Esophagus (tissue), 2 donors: ENCODE data around the gene PIP5K1C. TPM values are rescaled to one million over a fixed set of nuclear protein-coding genes. Genes with fewer than 3 reads are reported as not detected.

Source experiments
- H3K27ac ChIP-seq, 2 donors: one replicate each; pipeline ENCODE4 v1.5.1; 2013; ENCODE audit warnings: low read depth in 2 of 2, mild to moderate bottlenecking in 2 of 2, inconsistent platforms in 1 of 2, low read length in 1 of 2, moderate library complexity in 1 of 2
- H3K27me3 ChIP-seq, 2 donors: one replicate each; pipeline ENCODE4 v1.6.1; 2013; ENCODE audit warnings: low read length in 2 of 2, control low read depth in 1 of 2, mild to moderate bottlenecking in 1 of 2; ENCODE audit not compliant: insufficient read depth in 2 of 2, control insufficient read depth in 1 of 2
- H3K36me3 ChIP-seq, 2 donors: one replicate each; pipeline ENCODE4 v1.6.1; 2013; ENCODE audit warnings: low read length in 1 of 2; ENCODE audit not compliant: control insufficient read depth in 2 of 2, insufficient read depth in 2 of 2
- H3K4me1 ChIP-seq, 2 donors: one replicate each; pipeline ENCODE4 v1.6.1; 2013; ENCODE audit warnings: low read length in 1 of 2; ENCODE audit not compliant: control insufficient read depth in 2 of 2, insufficient read depth in 2 of 2
- H3K4me3 ChIP-seq, 2 donors: one replicate each; pipeline ENCODE4 v1.5.1; 2013; ENCODE audit warnings: low read length in 2 of 2, mild to moderate bottlenecking in 2 of 2, low read depth in 1 of 2, moderate library complexity in 1 of 2
- H3K9me3 ChIP-seq, 2 donors: one replicate each; pipeline ENCODE4 v1.6.1; 2013; ENCODE audit warnings: mild to moderate bottlenecking in 2 of 2, low read depth in 1 of 2, low read length in 1 of 2, moderate library complexity in 1 of 2; ENCODE audit not compliant: control insufficient read depth in 2 of 2, insufficient read depth in 1 of 2
- WGBS, 2 donors: extraction: QIAGEN DNeasy Blood & Tissue Kit; methylation state at CpG; one replicate each; pipeline ENCODE4 v1.1.7; 2013; 5-methylcytosine and 5-hydroxymethylcytosine counted together
- polyA plus RNA-seq, 2 donors: library from polyadenylated mRNA; stranded (reverse); fragments of 200-250 nt; gene quantifications; one replicate each; pipeline ENCODE4 v1.2.3, GENCODE V29; 2013
- donor health status: healthy with polysubstance abuse.
- donor health status: Bipolar disorder and iron deficiency.

The PIP5K1C gene
- polyA plus RNA-seq, 2 donors, result 10.4 to 18.1 TPM

GRCh38 chr19:3664879-3665642 lies 35.2 kb downstream of the PIP5K1C start:
- no peaks in the 10 kb centered on the region for H3K27me3 ChIP-seq
- 85 to 86% methylated on average over 19 of the region's 19 CpGs for WGBS, 2 donors
- no peaks in the 10 kb centered on the region for H3K9me3 ChIP-seq
- H3K27ac ChIP-seq, result no peak overlapping the region
- no peak overlapping the region for H3K4me3 ChIP-seq
- H3K36me3 ChIP-seq, result peaks cover 0 to 38% of the 10 kb centered on the region in 2 donors
- H3K4me1 ChIP-seq, result peaks cover 5 to 19% of the 10 kb centered on the region in 2 donors

DNA sequence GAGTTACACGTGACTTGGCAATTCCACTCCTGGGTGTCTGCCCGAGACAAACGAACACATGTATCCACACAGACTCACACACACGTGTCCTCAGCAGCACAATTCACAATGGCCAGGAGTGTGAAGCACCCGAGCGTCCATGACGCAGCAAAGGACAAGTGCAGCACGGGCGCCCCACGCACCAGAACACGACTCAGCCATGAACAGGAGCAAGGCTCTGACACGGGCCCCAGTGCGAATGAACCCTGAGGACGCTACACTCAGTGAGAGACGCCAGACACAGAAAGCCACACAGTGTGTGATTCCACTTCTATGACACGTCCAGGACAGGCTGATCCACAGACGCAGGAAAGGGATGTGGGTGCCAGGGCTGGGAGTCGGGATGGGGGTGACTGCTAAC lies 36.4 kb downstream of the PIP5K1C start:
- Histone ChIP-seq H3K27ac (no peak overlapping the region), H3K36me3 (peaks cover 0 to 49% of the 10 kb centered on the region in 2 donors), H3K4me1 (peaks cover 0 to 16% of the 10 kb centered on the region in 2 donors), H3K27me3 (no peaks in the 10 kb centered on the region), H3K9me3 (no peaks in the 10 kb centered on the region), H3K4me3 (no peak overlapping the region)
- WGBS, 2 donors, result 93 to 94% methylated on average over 18 of the region's 18 CpGs

GRCh38 chr19:3661284-3662238 lies 38.7 kb downstream of the PIP5K1C start:
- Histone ChIP-seq H3K4me3 (no peak overlapping the region), H3K4me1 (peaks cover 0 to 7% of the 10 kb centered on the region in 2 donors), H3K27me3 (no peaks in the 10 kb centered on the region), H3K9me3 (peaks cover 0 to 7% of the 10 kb centered on the region in 2 donors), H3K27ac (no peak overlapping the region), H3K36me3 (peaks cover 0 to 67% of the 10 kb centered on the region in 2 donors)
- 95 to 96% methylated on average over 34 of the region's 34 CpGs for WGBS, 2 donors

DNA sequence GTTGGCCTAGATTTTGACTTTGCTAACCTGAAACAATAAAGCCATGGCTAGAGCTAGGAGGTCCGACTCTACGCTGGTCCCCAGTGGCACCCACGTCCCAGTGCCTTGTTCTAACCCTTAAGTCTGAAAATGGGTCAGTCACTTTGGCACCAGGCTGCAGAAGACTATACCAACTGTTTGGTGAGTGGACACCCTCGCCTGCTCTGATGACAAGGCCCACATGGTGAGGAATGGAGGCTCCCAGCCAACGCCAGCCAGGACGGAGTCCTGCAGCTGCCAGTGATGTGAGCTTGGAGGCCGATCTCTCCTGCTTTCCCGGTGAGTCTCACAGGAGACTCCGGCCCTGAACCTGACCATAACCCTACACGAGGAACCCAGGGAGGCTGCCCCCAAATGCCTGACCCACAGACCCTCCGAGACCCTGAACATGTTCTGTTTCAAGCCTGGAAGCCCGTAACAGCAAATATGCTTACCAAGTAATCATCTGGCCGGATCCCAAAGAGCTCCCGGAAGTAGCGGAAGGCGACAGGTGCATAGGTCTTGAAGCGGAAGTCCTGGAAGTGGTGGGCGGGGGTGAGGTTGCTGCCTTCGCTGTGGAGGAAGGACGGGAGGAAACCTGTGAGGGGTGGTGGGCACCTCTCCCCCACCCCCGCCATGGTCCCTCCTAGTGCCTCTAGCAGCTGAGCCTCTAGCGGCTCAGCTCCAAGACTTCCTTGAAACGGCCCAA lies 39.6 kb downstream of the PIP5K1C start:
- H3K27me3 ChIP-seq, result no peaks in the 10 kb centered on the region
- H3K4me1 ChIP-seq, result peaks cover 0 to 5% of the 10 kb centered on the region in 2 donors
- H3K27ac ChIP-seq, result no peak overlapping the region
- peaks cover 0 to 7% of the 10 kb centered on the region in 2 donors for H3K9me3 ChIP-seq
- peaks cover 0 to 65% of the 10 kb centered on the region in 2 donors for H3K36me3 ChIP-seq
- WGBS, 2 donors, result 82 to 84% methylated on average over 23 of the region's 23 CpGs
- no peak overlapping the region for H3K4me3 ChIP-seq

DNA sequence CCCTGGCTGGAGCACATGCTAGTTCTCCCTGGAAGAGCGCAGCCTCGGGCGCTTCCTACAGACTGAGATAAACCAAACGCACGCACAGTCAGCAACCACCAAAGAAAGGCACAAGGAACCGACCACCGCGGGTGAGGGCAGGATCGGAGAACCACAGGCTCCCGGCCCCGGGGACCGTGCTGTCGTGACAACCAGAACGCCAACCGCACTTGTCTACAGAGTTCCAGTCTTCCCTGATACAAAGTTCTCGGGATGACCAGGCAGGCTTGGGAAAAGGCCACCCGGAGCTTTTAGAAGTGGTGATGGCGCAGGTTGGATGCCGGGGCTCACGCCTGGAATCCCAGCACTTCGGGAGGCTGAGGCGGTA lies 40.5 kb downstream of the PIP5K1C start:
- H3K27me3 ChIP-seq, result no peaks in the 10 kb centered on the region
- peaks cover 0 to 7% of the 10 kb centered on the region in 2 donors for H3K9me3 ChIP-seq
- WGBS, 2 donors, result 93 to 94% methylated on average over 22 of the region's 22 CpGs
- H3K4me1 ChIP-seq, result peaks cover 0 to 3% of the 10 kb centered on the region in 2 donors
- H3K27ac ChIP-seq, result no peak overlapping the region
- H3K4me3 ChIP-seq, result no peak overlapping the region
- H3K36me3 ChIP-seq, result peaks cover 0 to 62% of the 10 kb centered on the region in 2 donors

DNA sequence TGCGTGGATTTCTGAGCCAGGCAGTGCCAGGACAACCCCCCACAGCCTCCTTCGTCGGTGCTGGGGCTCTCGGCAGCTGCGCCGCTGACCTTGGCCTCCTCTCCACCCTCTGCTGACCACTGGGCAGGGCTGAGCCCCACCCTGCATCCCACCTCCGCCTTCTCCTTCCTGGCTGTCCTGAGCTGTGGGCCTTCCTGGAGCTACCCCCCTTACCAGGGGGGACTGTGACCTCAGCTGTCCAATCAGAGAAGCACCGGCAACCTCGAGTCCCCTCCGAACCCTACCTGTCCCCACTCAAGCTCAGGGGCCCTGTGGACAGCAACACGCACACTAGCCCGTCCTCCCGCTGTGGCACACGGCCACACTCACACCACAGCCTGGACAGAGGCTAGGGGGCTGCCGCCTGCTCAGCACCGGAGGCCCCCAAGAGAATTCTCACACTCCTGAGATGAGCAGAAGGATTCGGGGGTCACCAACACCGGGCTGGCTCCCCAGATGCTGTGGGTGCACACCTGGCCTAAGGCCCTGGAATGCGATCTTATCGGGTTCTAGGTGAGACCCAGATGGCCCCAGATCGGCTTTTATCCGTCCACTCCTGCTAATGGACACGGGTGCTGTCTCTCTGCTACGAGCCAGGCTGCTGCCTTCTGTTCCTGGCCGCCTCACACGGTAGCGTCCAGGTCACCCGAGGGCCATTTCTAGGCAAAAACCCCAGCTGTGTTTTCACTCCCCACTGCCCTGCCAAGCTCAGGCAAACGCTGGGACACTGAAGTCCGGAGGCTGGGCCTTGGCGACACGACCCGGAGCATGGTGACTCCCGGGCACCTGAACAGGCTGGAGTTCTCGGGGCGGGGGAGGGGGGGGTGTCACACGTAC lies 41.2 kb downstream of the PIP5K1C start:
- H3K27me3 ChIP-seq, result no peaks in the 10 kb centered on the region
- no peak overlapping the region for H3K4me3 ChIP-seq
- peaks cover 0 to 59% of the 10 kb centered on the region in 2 donors for H3K36me3 ChIP-seq
- H3K4me1 ChIP-seq, result peaks cover 0 to 3% of the 10 kb centered on the region in 2 donors
- H3K27ac ChIP-seq, result no peak overlapping the region
- WGBS, 2 donors, result 91 to 92% methylated on average over 37 of the region's 37 CpGs
- peaks cover 0 to 7% of the 10 kb centered on the region in 2 donors for H3K9me3 ChIP-seq

DNA sequence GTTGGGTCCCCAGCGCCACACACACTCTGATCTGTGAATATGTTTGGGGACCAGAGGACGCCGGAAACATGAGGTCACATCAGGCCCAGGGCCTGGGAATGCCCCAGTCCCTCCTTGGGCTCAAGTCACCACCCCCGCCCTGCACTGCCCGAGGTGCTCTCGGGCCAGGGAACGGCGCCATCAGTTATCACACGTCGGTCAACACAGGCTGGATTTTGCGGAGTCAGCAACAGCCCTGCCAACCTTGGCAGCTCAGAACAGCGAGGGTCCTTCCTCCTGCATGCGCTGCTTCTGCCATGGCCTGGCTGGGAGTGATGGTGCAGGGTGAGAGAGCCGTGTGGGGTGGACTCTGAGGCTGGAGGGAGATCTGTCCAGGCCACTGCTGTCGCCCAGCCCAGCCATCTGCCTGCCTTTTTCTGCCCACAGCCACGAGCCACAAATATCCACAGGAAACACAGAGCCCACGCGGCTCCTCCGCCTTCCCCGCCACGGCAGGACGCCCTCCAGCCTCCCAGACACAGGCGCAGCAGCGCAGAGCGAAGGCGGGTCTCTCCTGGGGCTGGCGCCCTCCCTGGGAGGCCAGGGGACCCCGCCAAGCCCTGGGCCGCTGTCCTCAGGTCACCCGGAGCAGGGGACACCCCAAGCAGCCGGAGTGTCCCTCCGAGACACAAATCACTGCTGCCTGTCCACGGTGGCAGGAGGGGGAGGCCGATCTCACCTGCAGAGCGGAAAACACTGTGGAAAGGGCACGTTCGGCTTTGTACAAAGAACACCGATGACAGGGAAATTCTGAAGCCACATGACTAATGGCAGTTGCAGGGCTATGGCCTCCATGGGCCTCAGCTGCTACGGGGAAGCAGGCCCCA lies 42.0 kb downstream of the PIP5K1C start:
- peaks cover 0 to 56% of the 10 kb centered on the region in 2 donors for H3K36me3 ChIP-seq
- peaks cover 0 to 7% of the 10 kb centered on the region in 2 donors for H3K9me3 ChIP-seq
- no peaks in the 10 kb centered on the region for H3K27me3 ChIP-seq
- 86 to 91% methylated on average over 37 to 39 of the region's 39 CpGs for WGBS, 2 donors
- H3K4me3 ChIP-seq, result no peak overlapping the region
- peaks cover 0 to 3% of the 10 kb centered on the region in 2 donors for H3K4me1 ChIP-seq
- H3K27ac ChIP-seq, result no peak overlapping the region

GRCh38 chr19:3657395-3657769 lies 42.9 kb downstream of the PIP5K1C start:
- Histone ChIP-seq H3K27me3 (no peaks in the 10 kb centered on the region), H3K36me3 (peaks cover 0 to 59% of the 10 kb centered on the region in 2 donors), H3K4me3 (no peak overlapping the region), H3K27ac (no peak overlapping the region), H3K4me1 (peaks cover 0 to 3% of the 10 kb centered on the region in 2 donors), H3K9me3 (peaks cover 0 to 7% of the 10 kb centered on the region in 2 donors)
- WGBS, 2 donors, result 94 to 98% methylated on average over 16 of the region's 16 CpGs
